ENCODE measurements around the gene PGC.

The PGC gene

DNA sequence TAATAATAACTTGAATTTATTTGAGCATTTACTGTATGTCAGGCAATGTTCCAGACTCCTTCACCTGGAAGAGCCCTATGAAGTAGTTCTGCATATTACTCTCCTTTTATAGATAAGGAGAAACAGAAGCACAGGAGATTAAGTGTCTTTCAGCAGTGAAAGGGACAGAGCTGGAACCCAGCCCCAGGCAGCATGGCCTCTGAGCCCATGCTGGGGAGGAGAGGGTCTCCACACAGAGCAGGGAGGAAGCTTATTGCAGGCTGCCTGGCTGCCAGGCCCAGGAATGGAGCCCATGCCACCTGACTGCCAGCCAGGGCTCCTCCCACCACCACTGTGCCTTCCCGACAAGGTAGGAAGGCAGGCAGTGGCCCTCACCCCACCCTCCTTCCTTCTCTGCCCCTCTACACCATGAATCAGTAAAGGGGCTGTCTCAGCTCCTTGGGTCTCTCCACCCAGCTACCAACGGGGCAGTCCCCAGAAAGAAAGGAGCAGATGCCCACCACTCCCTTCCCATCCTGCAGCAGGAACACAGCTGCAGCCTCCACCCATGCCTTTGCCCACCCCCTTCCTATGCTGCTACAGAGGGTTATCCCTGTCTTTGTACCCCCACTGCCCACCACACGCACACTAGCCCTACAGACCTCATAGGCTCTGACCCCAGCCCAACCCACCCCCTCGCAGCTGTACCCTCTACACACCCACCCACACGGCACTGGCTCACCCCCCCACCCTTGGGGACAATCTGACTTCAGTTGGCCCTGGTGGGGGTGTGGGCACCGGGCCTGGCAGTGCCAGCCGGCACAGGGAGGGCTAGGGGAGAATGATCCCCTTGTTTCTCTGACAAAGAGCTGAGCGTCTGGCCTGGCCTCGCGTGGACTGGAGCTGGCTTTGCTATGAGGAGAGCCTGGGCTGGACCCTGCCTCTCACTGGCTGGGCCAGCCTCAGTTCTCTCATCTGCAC is 53.6 kb downstream of the PGC start:
- no peak for DNase-seq

DNA sequence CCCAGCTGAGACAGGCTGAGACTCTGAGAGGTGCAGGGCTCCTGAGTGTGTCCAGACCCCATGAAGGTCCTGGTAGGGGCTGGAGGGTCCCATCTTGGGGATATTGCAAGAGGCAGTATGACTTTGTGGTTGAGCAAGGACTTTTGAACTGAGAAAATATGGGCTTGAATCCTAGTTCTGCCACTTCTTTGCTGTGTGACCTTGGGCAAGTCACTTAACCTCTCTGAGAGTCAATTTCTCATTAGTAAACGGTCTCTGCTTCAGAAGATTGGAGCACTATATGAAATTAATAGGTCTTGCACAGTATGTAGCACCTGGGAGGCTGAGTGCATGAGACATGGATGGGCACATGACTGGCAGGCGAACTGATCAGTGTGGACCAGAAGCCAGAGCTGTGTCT is 54.5 kb downstream of the PGC start:
- DNase-seq = no peak

DNA sequence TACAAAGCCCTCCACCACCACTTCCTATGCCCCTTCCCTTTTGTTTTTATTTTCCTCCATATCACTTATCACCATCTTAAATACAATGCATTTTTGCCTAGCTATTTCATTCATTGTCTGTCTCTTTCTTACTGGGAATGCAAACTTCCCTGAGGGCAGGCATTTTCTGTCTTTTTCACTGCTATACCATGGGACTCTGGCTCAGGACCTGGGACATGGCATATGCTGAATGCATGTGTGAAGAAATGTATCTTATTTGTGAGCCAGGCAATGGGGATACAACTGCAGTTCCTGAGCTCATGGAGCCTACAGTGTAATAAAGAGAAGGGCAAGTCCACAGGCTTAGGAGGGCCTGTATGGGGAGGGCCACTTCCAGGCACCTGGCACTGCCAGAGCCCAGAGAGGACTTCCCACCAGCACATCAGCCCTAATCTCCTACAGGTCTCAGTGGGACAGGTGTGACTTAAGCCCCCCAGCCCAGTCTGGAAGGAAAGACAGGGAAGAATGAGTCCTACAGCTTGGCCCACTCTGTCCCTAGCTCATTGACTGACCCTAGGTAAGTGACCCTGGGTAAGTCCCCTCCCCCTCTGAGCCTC is 55.0 kb downstream of the PGC start:
- DNase-seq = no peak

DNA sequence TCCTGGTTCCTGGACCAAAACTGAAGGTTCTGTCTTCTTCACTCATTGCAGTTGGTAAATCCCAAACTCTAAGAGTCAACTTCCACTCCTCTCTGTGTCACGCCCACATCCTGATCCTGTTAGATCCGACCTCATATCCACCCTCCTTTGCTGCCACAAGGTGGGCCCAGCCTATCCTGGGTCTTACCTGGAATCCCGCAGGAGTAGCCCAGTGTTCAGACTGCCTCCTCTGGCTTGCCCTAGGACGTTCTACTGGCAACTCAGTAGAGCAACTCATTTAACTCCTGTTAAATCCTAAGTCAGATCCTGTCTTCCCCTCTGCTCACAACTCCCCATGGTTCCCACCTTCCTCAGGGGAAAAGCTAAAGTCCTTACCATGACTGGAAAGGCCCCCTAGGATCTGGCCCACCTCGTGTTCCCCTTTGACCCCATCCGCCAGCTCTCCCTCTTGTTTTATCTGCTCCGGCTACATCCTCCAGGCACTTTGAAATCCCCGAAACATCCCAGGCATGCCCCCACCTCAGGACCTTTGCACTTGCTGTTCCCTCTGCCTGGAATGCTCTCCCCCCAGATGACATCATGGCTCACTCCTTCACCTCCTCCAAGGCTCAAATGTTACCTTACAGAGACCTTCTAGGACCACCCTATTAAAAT is 55.6 kb downstream of the PGC start:
- no peak for DNase-seq

DNA sequence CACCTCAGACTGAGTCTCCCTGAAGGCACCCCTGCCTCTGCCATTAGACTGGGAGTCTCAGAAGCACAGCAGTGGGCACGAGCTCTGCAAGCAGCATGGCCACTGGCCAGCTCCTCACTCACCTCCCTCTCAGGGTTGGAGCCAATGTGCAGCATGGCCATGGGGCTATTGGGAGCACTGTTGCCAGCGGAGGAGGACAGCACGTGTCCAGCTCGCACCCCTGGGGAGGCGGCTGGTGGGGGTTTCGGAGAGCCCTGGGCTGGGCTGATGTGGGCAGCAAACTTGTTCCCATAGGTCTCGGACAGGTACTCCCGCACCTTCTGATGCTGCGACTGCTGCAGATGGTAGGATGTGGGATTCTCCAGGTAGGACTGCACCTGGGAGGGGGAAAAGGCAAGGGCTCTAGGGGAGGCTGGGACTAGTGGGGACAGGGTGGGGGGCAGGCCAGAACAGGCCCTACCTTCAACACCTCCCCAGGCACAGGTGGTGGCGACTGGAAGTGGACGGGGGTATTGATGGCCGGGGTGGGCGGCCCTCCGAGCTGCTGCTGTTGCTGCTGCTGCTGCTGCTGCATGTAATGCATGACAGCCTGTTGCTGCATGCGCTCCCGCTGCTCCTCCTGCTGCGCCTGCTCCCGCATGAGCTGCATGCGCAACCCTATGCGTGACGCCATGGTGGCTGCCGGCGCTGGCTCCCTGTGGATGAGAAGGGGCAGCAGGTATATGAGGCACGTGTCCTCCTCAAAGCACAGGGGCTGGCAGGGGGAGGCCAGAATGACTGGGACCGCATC is 56.5 kb downstream of the PGC start:
- DNase-seq = no peak

DNA sequence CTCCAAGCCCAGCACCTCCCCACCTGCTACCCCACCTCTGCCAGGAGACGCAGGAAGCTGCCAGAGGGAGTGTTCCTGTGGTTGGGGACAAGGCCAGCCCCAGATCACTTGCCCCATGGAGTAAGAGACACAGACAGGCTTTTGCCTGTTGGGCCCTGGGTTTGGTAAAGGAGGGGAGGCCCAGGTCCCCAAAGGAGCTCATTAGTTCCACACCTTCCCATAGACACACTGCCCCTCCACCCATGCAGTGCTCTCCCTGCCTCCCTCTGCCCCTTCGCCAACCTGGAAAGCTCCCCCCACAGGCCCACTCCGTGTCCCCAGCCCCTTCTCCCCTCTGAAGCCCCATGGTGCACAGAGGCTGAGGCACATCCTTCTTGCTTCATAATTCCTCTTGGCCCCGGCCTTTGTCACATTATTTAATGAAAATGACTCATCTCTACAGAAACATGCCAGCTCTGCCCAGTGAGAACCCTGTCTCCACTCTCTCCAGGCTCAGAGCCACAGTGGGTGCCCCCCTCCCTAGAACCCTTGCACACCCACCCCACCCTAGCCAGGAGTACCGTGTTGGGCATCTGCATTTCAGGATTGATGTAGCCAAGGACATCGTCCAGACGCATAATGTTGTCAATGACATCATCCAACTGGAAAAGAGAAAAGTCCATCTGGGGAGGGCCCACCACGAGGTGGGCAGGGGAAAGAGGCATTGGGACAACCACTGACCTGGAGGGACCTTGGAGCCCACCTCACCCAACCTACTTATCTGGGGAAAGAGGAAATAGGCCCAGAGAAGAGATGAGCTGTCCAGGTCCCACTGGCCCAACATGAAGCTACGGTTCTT is 57.8 kb downstream of the PGC start:
- no peak for DNase-seq

DNA sequence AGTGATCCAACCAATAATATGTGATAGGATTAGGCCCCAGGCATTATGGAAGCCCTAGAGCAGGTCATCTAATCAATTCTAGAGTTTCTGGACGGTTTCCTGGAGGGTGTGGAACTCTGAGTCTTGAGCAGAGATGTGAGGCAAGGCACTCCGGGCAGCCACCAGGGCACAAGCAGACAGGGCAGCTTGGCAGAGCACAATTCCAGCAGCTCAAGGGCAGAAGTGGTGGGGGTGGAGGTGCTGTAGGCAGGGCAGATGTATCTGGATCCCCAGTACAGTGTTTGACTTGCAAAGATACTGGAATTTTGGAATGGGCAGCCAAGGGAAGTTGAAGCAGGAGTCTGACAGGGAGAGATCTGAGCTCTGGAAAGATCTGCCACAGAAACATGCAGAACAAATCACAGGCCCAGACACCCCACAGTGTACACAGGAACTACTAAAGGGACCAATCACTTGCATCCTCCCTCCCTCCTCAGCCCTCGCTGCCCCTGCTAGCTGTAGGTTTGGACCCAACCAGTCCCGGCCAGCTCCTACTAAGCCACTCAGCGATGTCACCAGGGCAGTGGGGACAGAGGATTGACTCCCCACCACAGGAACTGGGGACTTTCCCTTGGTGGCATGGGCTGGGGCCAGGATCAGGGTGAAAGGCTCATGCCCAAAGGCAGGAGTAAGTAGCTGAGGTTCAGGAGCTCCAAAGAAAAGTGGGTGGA is 58.8 kb downstream of the PGC start:
- no peak for DNase-seq

DNA sequence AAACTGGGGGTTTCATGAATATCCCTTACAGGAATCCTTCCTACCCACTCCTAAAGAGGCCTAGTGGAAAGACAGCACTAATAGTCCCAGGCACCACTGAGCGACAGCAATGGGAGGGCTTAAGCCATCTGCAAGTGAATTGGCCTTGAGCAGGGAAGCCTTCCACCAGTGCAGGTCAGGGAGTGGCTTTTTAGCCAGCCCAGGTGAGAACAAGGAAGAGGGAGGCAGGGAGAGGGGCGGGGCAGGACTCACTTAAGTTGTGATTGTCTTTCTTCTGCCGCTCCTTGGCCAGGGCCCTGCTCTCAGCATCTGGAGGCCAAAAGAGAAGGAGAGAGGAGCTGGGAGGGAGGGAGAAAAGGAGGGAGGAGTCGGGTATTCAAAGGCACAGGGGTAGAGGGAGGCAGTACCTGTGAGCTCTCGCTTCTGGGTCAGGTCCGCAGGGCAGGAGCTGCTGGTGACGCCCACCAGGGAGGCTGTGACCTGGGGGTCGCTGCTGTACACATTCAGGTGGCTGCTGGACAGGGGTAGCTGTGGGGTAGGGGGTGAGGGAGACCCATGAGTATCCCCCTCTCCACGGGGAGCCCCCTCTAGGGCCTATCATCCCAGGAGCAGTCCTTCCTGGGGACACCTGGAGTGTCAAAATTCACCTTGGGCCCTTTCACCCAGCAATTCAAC is 59.6 kb downstream of the PGC start:
- DNase-seq = no peak
